Neural crest cell (in vitro differentiated cells): ENCODE results near the gene WIZ. TPM values are rescaled to one million over a fixed set of nuclear protein-coding genes. Genes with fewer than 3 reads are reported as not detected.
A peak's percentile ranks its signal among the peaks of the same experiment; 100 is the strongest.
"Not testable (repeated sequence)": the region's sequence is repeated elsewhere in the genome, so short reads cannot be mapped to it uniquely, and the experiment has no call there.

ENCODE experiments used
- DNase-seq: peaks from one replicate; pipeline ENCODE4 v3.0.0; 2021; ENCODE audit warnings: low read depth, mixed read lengths, low spot score
- H3K27ac Mint-ChIP-seq: one replicate; pipeline ENCODE4 v1.8.0; 2021; ENCODE audit warnings: mild to moderate bottlenecking, mixed read lengths; ENCODE audit not compliant: unreplicated experiment
- H3K27me3 Mint-ChIP-seq: 2 replicates; pipeline ENCODE4 v1.8.0; 2021; ENCODE audit warnings: low read depth, mild to moderate bottlenecking, mixed read lengths
- H3K36me3 Mint-ChIP-seq: 2 replicates; pipeline ENCODE4 v1.8.0; 2021; ENCODE audit warnings: low read depth, mild to moderate bottlenecking, mixed read lengths
- H3K4me1 Mint-ChIP-seq: 2 replicates; pipeline ENCODE4 v1.8.0; 2021; ENCODE audit warnings: mixed read lengths
- H3K4me3 Mint-ChIP-seq: one replicate; pipeline ENCODE4 v1.8.0; 2021; ENCODE audit warnings: mild to moderate bottlenecking, mixed read lengths
- H3K9me3 Mint-ChIP-seq: 2 replicates; pipeline ENCODE4 v1.8.0; 2021; ENCODE audit warnings: mixed read lengths
- CTCF ChIP-seq: fragments of 200-600 bp; sonication (generic); conservative IDR thresholded peaks from 2 replicates; pipeline ENCODE4 v1.5.0; 2021; ENCODE audit warnings: antibody characterized with exemption, mild to moderate bottlenecking
- total RNA-seq: library from RNA; stranded (reverse); gene quantifications from 2 replicates; pipeline ENCODE4 v1.2.1, GENCODE V29; 2021

The WIZ gene
- total RNA-seq, 1 donor from 2014 or later = 77.1 TPM

GRCh38 chr19:15417699-15418098 lies 32.1 kb downstream of the WIZ start:
- peaks cover 39% of the 10 kb centered on the region for H3K4me1 Mint-ChIP-seq
- no peaks in the 10 kb centered on the region for H3K9me3 Mint-ChIP-seq
- peaks cover 15% of the 10 kb centered on the region for H3K36me3 Mint-ChIP-seq
- H3K4me3 Mint-ChIP-seq = peak overlapping the region; percentile 99
- TF ChIP-seq CTCF = no peak
- peak overlapping the region; percentile 99 for H3K27ac Mint-ChIP-seq
- no peak for DNase-seq
- H3K27me3 Mint-ChIP-seq = peaks cover 4% of the 10 kb centered on the region

- Mint-ChIP-seq H3K36me3 (peaks cover 10% of the 10 kb centered on the region), H3K4me1 (peaks cover 28% of the 10 kb centered on the region), H3K27me3 (no peaks in the 10 kb centered on the region), H3K27ac (no peak overlapping the region), H3K4me3 (no peak overlapping the region), H3K9me3 (no peaks in the 10 kb centered on the region)
- TF ChIP-seq CTCF = no peak
- DNase-seq = no peak
Measured at GRCh38 chr19:15412832-15413231, 36.9 kb downstream of the WIZ start.

GRCh38 chr19:15411351-15411750 lies 38.4 kb downstream of the WIZ start:
- H3K27me3 Mint-ChIP-seq, DNase-seq, H3K9me3 Mint-ChIP-seq, H3K27ac Mint-ChIP-seq, H3K4me3 Mint-ChIP-seq, H3K36me3 Mint-ChIP-seq: not testable (repeated sequence)
- peaks cover 14% of the 10 kb centered on the region for H3K4me1 Mint-ChIP-seq

GRCh38 chr19:15404780-15405211 lies 45.0 kb downstream of the WIZ start:
- H3K4me3 Mint-ChIP-seq = no peak overlapping the region
- no peak for TF ChIP-seq CTCF
- H3K27me3 Mint-ChIP-seq = no peaks in the 10 kb centered on the region
- no peak for DNase-seq
- no peaks in the 10 kb centered on the region for H3K9me3 Mint-ChIP-seq
- H3K27ac Mint-ChIP-seq = peak overlapping the region; percentile 23
- H3K4me1 Mint-ChIP-seq = peaks cover 8% of the 10 kb centered on the region
- H3K36me3 Mint-ChIP-seq = no peaks in the 10 kb centered on the region

- Mint-ChIP-seq H3K27ac (peak overlapping the region; percentile 23), H3K4me1 (peaks cover 8% of the 10 kb centered on the region), H3K4me3 (no peak overlapping the region), H3K9me3 (no peaks in the 10 kb centered on the region), H3K36me3 (no peaks in the 10 kb centered on the region), H3K27me3 (no peaks in the 10 kb centered on the region)
- no peak for TF ChIP-seq CTCF
- DNase-seq = no peak
Measured at GRCh38 chr19:15404097-15404779, 45.5 kb downstream of the WIZ start.

- H3K9me3 Mint-ChIP-seq = no peaks in the 10 kb centered on the region
- H3K4me3 Mint-ChIP-seq = no peak overlapping the region
- no peak for TF ChIP-seq CTCF
- H3K27me3 Mint-ChIP-seq = no peaks in the 10 kb centered on the region
- peaks cover 8% of the 10 kb centered on the region for H3K4me1 Mint-ChIP-seq
- DNase-seq = no peak
- no peaks in the 10 kb centered on the region for H3K36me3 Mint-ChIP-seq
- H3K27ac Mint-ChIP-seq = no peak overlapping the region
Measured at GRCh38 chr19:15403151-15403531, 46.6 kb downstream of the WIZ start.
